ENCODE data around the gene C4orf50.

C4orf50 gene

DNA sequence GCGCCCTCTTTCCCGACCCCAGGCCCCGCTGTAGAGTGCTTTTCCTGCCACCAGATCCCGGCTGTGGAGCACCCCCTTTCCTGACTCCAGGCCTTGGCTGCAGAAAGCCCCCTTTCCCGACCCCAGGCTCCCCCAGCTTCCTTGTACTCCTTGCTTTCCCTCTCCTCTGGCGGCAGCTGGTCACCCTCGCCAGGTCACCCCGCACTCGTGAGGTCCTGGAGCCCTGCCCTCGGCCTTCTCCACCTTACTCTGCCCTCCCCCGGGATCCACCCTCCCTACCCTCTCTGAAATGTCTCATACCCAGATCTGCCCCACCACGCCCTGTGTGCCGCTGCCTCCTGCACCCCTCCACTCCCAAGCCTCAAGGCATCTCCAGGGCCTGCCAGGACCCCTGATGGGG, 25.0 kb upstream of the C4orf50 start:
- DNase-seq, result no peak

DNA sequence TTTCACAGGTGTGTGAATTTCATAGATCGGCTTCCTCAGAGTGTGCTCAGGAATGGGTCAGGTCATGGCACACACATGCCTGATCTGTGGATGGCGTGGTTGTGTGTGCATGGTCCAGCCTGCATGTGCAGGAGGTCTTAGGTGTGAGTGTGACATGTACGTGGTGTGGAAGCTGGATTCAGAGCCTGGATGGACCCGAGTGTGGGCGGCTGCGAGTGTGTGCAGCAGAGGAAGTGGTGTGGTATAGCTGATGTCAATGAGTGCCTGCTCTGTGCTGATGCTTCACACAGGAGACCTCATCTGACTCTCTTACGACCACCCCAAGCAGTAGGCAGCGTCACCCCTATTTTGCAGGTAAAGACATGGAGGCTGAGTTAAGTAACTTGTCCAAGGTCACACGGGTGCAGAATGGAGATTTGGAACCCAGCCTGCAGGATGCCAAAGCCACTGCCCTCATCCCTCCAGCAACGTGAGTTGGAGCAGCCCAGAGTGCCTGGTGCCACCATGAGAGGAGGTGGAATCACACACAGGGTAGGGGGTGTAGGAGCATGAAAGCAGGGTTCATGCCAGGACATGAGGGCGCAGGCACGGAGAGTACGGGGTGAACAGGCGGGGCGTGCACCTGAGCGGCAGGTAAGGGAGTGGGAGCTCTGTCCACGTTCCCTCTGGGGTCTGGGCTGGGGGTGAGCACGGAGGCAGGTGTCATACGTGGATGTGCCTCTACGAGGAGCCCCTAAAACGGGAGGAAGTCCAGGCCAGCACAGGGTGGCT, 24.2 kb upstream of the C4orf50 start:
- DNase-seq, result no peak

DNA sequence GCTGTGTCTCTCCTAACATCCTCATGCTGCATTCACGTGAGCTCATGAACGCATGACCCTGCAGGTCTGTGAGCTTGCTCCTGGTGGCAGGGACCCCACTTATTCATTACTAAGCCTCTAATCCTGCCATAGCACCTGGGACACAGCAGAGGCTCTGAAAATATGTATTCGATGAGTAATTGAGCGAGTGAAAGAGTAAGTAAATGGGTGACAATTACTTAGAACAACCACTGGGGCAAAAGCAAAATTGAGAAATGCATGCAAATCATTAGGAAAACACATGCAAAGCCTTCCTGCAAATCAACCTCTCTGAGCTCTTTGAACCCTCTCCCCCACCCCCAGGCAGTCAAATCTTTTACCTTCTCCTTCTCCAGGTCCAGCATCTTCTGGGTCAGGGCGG, 23.6 kb upstream of the C4orf50 start:
- no peak for DNase-seq

DNA sequence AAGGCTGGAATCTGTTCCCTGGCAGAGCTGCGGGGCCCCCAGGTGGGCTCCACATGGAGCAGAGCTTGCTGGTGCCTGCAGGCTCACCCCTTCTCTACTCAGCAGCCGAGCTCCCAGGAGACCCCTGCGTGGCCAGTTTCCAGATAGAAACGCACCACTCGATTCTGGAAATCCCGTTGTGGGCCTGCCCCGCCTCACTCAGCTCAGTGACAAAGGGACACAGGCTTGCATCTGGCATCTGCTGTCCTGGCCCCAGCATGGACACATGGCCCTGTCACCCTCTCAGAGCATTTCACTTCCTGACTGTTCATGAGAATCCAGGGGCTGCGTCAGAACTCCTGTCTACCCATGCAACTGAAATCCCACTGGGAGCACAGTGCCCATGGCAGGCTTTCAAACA, 20.5 kb upstream of the C4orf50 start:
- DNase-seq, result no peak

DNA sequence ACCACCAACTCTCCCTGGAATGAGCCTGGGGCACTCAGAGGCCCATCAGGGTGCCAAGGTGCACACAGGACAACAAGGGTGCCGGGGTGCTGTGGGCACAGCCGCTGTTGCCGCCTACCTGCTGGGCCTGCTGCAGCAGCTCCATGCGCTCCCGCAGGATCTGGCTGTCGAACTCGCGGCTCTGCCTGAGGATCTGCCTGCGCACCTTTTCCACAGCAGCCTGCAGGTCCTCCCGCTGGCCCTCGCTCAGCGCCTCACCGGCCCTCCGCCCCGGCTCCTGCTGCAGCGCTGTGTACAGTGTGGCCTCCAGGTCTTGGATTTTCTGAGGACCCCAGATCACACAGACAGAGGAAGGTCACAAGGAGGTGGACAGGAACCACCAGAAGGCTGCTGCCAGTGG, 17.6 kb upstream of the C4orf50 start:
- no peak for DNase-seq

DNA sequence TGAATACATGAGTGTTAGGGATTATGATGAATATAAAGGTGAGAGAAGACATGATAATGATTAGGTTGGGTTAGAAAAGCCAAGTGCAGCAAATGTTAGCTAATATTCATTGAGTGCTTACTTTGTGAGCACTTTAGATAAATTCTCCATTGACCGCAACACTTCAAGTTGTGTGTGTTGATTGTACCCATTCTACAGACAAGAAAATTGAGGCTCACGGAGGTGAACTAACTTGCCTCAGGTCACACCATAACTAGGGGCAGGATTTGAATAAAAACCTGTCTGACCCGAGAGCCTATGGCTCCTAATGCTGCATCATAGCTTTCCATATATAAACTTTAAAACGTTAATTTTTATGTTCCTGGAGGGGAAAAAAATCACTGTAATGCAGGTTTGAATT, 15.2 kb upstream of the C4orf50 start:
- no peak for DNase-seq

DNA sequence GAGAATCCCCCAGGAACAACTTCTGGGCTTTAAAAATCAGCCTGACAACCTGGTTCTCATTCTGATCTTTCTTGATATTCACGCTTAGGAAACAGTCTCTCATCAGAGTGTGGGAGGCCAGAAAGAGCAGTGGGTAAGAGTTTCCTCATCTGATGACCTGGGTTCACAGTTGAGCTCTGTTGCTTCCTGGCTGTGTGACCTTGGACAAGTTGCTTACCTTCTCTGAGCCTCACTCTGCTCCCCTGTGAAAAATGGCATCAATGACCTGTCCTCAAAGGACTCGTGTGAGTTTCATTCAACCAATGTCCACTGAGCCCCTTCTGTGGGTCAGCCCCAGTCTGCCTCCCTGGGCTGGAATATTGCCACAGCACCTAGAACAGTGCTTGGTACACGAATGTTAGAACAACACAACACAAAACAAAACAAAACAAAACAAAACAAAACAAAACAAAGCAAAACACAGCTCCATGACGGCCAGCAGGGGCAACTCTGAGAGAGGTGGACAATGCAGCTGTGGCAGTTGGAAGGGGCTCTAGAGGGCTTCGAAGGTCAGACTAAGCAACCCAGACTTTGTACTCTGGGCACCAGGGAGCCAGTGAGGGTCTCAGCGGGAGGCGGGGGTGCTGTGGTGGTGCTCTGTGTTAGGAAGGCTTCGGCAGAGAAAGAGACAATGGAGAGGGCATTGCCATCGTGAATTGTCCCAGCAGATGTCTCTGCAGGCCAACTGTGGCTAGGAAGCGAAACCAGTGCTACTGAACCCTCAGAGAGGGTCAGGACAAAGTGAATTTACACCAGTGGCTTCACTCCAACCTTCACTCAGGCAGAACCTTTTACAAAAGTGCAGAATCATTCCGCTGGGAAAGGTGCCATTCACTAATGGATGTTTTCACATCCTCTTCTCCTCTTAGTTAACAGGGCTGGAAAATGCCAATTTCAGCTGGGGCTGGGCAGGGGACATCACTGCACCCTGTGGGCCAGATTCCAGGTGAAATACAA, 14.3 kb upstream of the C4orf50 start:
- DNase-seq, result peak; percentile 65

DNA sequence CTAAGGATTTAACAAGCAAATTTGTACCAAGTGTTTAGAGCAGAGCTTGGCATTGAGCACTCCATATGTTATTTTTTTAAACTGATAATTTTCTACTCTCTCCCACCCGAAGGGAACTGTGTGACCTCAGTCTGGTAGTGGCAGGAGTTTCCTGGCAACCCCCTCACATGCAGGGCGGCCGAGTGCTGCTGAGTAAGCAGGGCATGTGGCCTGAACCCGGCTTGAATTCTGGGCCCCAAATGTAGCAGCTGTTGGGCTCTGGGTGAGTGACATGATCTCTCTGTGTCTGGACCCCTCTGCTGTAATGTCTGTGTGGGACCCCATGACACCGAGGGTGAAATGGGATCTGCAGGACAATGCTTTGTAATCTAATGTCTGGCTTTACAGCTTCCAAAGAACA, 13.6 kb upstream of the C4orf50 start:
- DNase-seq, result no peak

DNA sequence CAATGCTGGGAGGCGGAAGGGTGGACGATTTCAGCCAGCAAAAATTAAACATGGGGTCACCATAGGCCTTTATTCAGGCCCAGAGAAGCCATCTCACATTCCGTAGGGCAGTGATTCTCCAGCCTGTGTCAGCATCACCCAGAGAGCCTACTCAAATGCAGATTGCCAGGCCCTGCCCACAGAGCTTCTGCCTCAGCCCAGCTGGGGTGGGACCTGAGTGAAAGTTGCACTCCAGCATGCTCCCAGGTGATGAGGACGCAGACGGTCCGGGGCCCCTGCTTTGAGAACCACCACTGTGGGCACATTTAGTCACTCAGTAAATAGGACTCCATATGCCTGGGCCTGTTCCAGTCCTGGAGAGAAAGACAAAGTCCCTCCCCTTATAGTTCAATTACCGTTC, 12.4 kb upstream of the C4orf50 start:
- no peak for DNase-seq

DNA sequence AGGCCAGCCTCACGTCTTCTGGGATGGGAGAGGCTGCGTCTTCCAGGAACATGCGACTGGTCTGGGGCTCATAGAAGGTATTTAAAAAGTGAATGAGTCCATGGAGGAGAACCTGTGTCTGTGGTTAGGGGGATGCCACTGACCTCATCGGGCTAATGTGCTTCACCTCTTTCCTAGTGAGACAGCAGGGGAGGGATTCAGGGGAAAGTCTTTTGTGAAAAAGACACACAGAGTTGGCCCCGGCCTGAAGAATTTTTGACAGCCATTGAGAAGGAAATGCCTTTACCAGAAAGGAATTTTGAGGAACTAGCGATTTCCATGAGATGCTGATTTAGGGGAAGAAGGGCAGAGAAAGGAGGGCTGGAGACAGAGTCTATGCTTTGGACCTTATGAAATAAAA, 11.0 kb upstream of the C4orf50 start:
- DNase-seq, result no peak

DNA sequence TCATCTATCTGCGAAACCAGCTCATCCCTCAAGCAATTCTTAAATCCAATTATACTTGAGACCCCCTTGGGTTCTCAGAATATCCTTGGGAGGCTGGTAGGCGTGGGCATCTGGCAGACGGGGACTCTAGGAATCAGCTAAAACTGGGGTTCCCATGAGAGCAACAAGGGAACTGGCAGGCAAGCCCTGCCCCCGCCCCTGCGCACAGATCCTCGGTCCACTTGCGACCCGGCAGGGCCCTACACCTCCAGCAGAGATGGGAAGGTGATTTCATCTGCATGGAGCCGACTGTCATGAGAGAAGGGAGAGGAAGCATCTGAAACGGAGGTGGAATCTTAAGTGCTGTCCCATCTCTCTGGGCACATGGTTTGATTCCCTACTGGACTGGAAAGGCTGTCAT, 9.9 kb upstream of the C4orf50 start:
- no peak for DNase-seq

DNA sequence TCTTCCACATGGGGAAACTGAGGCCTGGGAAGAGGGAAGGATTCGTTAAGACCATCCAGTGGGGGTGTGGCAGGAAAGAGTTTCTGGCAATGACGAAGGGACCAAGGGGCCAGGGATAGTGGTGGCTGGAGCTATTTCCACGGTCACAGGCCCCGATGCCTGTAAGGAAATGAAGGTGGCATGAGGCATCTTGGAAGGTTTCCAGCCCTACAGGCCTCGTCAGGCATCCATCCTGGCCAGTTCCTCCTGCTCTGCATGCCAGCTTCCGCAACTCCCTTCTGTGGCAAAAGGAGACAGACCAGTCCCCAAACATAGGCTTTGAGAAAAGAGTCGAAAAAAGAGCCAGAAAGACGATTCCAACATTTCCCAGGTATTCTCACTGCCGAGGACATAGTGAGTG, 9.2 kb upstream of the C4orf50 start:
- DNase-seq, result no peak

DNA sequence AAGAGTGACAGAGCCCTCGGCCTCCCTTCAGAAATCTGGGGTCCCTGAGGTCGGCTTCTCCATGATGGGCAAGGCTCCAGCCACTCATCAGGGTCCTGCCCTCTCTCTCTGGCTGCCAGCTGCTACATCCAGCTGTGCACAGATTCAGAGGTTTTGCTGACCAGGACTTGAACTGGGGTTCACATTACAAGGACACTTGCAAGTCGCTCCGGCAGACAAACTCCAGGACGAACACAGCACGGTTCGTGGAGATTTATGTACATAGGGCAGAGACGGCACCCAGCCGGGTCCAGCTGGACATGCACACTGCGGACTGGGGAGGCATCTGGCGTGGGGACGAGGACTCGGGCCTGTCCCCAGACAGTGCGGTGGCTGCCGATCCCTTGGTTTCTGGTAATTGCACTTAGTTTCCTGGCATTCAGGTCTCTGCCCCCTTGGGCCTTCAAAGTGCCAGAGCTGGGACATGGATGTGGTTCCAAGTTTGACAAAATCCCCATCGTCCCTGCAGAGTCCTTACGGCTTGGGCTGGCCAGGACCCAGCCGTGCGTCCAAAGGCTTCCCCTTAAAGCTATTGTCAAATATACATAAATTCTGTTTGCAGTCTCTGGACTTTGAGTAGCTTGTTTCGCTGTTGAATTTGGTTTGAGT, 6.2 kb upstream of the C4orf50 start:
- DNase-seq, result no peak

DNA sequence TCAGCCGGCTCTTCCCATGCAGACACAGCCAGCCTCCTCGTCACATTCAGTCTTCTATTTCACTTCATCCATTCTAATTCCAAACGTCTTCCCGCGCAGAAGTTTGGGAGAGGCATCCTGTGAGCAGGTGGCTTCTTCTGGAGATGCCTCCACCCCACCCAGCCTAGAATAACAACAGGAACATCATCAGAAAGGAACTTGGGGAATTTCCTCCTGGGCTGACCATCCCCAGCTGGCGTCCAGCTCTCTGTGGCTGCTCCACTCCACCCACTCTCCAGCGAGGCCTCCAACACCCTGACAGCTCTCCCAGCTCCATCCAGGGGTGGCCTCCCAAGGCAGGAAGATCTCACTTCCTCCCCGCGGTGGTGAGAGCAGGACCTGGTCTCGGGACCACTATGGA, 5.5 kb upstream of the C4orf50 start:
- no peak for DNase-seq

DNA sequence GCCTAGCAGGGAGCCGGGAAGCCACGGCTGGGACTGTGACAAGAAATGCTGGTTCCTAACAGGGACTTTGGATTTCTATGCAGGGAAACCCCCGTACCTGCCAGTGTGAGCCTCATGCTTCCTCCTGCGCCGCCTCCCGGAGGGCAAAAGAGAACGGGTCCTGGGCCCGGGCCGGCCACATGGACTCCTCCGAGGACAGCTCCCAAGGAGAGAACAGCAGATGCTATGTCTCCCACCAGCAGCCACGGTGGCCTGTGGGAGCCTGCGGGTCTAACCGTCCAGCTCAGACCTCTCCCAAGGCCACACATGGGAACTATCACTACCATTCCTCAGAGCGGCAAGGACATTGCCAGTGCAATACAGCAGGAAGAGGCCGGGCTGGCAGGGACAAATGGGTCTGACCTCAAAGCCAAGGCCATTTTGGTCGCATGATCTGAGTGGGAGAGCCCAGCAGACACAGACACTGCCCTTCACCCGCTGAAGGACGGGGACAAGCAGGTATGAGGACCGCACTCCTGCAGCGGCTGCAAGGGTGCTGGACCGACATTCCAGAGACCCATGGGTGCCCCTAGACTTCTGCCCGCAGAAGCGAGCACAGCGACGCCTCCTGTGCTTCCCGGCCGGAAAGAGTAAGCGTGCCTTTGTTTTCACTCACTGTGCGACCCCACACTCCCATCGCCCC, 4.5 kb upstream of the C4orf50 start:
- no peak for DNase-seq

DNA sequence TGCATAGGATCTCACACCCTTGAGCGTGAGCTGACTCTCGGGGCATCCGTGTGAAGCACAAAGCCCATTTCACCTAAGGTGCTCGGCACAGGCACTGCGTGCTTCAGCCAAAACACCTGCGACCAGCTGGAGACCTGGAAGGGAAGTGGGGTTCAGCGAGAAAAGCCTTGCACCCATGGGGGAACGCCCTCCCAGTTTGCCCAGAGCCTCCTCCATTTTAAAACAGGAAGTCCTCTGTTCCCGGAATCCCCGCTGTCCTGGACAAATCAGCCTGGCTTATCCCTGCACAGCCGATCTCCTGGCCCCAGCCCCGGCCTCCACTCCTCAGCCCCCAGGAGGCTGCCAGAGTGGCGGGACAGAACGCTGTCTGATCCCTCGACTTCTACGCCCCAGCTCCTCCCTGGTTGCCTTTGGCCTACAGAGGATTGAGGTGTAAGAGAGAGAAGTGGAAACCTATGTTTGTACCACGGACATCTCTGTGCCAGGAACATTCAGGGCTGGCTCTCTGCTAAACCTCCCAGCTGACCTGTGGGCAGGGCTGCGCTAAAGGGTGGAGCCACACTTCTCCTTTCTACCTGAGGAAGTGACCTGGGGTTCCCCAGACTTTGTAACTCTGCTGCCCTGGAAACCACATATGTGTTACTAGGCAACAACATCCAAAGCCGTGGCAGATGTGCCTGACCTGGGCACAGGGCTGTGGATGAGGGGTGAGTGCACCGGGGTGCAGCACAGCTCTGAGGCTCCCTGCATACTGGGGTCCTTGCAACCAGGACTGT, 3.8 kb upstream of the C4orf50 start:
- DNase-seq, result no peak

DNA sequence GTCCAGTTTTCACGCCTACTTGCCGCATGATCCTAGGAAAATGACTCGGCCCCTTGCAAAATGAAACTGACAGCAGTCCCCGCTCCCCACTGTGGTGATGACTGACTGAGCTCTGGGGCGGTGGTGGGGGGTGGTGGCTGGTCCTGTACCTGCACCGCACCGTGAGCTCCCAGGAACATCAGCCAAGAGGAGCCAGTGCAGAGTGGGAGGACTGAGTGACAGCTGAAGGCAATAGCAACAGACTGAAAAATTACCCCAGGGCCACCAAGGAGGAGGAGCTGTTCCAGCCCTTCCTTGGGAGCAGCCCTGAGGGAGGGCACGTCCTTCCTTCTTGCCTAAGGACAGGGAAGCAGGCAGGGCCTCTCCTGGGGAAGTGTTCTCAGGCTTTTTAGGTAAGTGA, 2.4 kb upstream of the C4orf50 start:
- no peak for DNase-seq

DNA sequence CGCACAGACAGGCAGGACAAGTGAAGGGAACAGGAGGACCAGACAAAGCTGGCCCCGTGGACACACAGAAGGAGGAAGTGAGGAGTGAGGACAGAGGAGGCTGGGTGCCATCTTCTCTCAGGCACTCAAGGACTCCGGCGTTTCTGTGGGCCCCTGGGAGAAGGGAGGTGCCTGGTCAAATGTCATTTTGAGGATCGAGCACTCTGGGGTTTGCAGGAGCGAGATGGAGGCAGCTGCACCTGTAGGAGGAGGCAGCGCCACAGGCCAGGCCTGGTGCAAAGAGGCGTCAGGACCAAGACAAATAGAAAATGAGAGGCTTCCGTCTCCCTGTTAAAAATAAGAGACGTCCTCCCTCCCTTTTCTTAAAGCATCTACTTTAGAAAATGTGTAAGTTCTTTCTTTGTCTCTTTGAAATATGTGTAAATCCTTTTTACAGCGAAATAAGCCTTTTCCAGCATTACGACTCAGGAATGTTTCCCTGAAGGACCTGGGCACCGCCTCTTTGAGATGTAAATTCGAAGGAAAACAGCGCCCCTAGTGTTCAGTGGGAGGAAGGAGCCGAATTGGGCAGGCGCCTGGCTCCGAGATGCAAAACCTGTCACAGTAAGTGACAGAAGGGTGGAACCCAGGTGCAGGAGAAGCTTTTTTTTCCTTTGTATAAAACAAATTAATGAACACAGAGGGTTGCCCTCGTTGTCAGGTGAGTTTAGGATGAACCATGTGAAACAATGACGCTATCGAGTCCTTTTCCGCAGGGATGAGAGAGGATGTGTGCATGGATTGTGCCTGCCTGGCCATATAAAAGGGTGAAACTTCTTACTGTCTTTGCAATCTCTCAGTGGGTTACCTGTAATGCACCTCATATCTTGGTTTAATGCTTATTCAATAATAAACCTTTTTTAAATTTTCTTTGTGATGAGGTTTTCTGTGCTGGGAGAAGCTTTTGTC, 1.4 kb upstream of the C4orf50 start:
- peak; percentile 57 for DNase-seq

DNA sequence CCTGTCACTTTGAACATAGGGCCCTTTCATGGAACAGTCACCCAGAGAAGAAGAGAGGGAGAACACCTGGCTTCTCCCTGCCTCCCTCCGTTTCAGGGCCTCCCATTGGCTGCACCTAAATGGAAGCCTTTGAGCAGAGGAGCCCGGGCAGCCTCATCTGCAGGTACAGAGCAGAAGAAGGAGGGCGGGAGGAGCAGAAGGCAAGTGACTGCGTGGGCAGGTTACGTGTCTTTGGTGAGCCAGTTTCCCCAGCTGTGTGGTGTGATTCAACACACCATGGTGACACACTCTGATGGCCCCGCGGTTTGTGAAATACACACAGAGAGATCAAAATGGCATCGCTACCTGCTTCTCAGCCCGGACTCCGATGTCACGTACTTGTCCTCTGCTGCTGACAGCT, 431 bp downstream of the C4orf50 start:
- no peak for DNase-seq

DNA sequence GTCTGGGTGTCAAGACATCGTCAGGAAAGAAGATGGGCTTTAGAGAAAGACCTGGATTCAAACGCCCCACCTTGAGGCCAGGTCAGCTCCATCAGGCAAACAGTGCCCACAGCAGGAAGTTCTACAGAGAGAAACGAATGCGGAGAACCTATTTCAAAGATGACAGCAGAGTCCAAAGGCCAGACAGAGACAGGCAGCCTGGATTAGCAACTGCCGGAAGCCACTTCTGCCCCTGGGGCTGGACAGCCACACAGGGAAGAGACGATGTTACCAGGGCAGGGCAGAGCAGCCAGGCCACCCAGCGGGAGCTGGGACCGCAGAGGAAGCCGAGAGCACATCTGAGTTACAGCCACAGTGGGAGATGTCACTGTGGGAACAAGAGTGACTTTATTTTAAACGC, 1.2 kb downstream of the C4orf50 start:
- DNase-seq, result no peak

DNA sequence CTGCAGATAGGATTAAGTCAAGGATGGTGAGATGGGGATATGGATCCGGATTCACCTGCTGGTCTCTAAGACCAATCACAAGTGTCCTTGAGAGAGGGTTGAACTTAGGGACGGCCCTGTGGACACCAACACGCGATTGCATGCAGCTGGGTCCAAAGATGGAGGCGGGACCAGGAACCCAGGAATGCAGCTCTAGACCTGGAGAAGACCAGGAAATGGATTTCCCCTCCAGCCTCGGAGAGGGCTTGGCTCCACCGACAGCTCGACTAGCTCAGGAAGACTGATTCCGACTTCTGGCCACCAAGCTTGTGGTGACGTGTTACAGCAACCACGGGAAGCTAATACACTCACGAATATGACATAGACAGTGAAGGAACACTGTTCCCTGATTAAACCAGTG, 4.7 kb downstream of the C4orf50 start:
- no peak for DNase-seq
